LoVo (cell line): ENCODE measurements around the gene COLEC11.

ENCODE experiments used
- DNase-seq: peaks from one replicate; pipeline ENCODE4 v3.0.0-alpha.2; 2016; ENCODE audit warnings: low spot score

The COLEC11 gene

GRCh38 chr2:3675687-3676086, 80.8 kb downstream of the COLEC11 start:
- DNase-seq = no peak

- no peak for DNase-seq
Observed at GRCh38 chr2:3677436-3677835, 82.5 kb downstream of the COLEC11 start.

GRCh38 chr2:3678212-3678611, 83.3 kb downstream of the COLEC11 start:
- no peak for DNase-seq

- no peak for DNase-seq
Observed at GRCh38 chr2:3679180-3679579, 84.3 kb downstream of the COLEC11 start.

GRCh38 chr2:3679616-3680393, 84.9 kb downstream of the COLEC11 start:
- no peak for DNase-seq

- no peak for DNase-seq
Observed at GRCh38 chr2:3680548-3681345, 85.8 kb downstream of the COLEC11 start.

- no peak for DNase-seq
Observed at GRCh38 chr2:3681625-3682024, 86.7 kb downstream of the COLEC11 start.

GRCh38 chr2:3682811-3683210, 87.9 kb downstream of the COLEC11 start:
- no peak for DNase-seq

- DNase-seq = no peak
Observed at GRCh38 chr2:3683748-3684454, 89.0 kb downstream of the COLEC11 start.

GRCh38 chr2:3689998-3690748, 95.3 kb downstream of the COLEC11 start:
- DNase-seq = no peak

GRCh38 chr2:3692375-3692774, 97.5 kb downstream of the COLEC11 start:
- peak; percentile 6 for DNase-seq
